Esophagus muscularis mucosa (tissue), 3 donors: ENCODE data around the gene ZNF689.
"Not testable (repeated sequence)": the region's sequence is repeated elsewhere in the genome, so short reads cannot be mapped to it uniquely, and the experiment has no call there.

Source experiments
- CTCF ChIP-seq, 3 experiments: fragments of 200-600 bp in 2 of 3; fragments of 450-650 bp in 1 of 3; sonication (generic) in 2 of 3; IDR thresholded peaks; one replicate each; pipeline ENCODE4 v1.5.1; 2017 to 2019; ENCODE audit warnings: antibody characterized with exemption in 3 of 3, mild to moderate bottlenecking in 2 of 3, moderate library complexity in 1 of 3
- POLR2AphosphoS5 ChIP-seq, 2 donors: sonication (generic); formaldehyde crosslinking; IDR thresholded peaks; one replicate each; pipeline ENCODE4 v1.6.1; 2017; ENCODE audit warnings: antibody characterized with exemption in 2 of 2

GRCh38 chr16:30632454-30632853 is 22.3 kb upstream of the ZNF689 start:
- TF ChIP-seq POLR2AphosphoS5, CTCF (IDR thresholded peaks at IDR 0.05): not testable (repeated sequence)
